ENCODE measurements around the gene ASIP. TPM values are rescaled to one million over a fixed set of nuclear protein-coding genes. Genes with fewer than 3 reads are reported as not detected.

The ASIP gene
- total and polyA plus RNA-seq, 2 of the 13 experiments (the other 11 are each of a cell fraction or from before 2014, with no cell fraction given) = not detected

DNA sequence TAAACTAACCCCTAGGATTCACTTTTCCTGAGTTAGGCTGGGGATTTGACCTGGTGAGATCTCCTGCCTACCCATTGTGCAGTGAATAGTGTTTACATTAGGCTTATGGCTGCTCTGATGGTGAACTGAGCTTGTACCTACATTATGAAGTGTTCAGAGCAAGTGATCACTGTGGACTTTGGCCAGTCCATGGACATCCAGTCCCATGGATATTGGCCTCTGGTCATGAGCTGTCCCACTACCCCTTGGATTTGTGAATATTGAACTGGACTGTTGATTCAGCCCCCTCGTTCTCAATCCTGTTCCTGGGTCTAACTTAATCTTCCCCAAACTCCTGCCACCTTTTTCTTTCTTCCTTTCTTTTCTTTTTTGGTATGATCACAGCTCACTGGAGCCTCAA is 13.8 kb downstream of the ASIP start (continued):
- TF ChIP-seq HOXA9 (CRISPR knock-in tag; IDR thresholded peaks at IDR 0.05; ENCODE audit: borderline replicate concordance) (no peak), HIVEP1 (CRISPR knock-in tag; IDR thresholded peaks at IDR 0.05) (no peak), ZNF33A (CRISPR knock-in tag; IDR thresholded peaks at IDR 0.05; ENCODE audit: borderline replicate concordance) (no peak), ZNF546 (CRISPR knock-in tag; conservative IDR thresholded peaks at IDR 0.05) (no peak), IKZF1 (IDR thresholded peaks at IDR 0.05) (no peak), SPEN (CRISPR knock-in tag; IDR thresholded peaks at IDR 0.05; ENCODE audit: low read depth) (no peak), ZNF614 (CRISPR knock-in tag; IDR thresholded peaks at IDR 0.05; ENCODE audit: borderline replicate concordance) (no peak; the same call in 1 of the 2 replicates), MAFK (conservative IDR thresholded peaks at IDR 0.05 in 1 of 2, IDR thresholded peaks at IDR 0.05 in 1 of 2; ENCODE audit: low read length in 2 of 2) (no peak; a peak in 1 of 4 replicates), NFE2L1 (CRISPR knock-in tag; IDR thresholded peaks at IDR 0.05; ENCODE audit: borderline replicate concordance) (no peak), ZNF773 (CRISPR knock-in tag; IDR thresholded peaks at IDR 0.05; ENCODE audit: borderline replicate concordance) (no peak), MIXL1 (CRISPR knock-in tag; IDR thresholded peaks at IDR 0.05) (0 out of 2 replicates have a peak, but pooled peaks have one; percentile 40), RXRB (CRISPR knock-in tag; IDR thresholded peaks at IDR 0.05; ENCODE audit: borderline replicate concordance) (peak; percentile 71), TEAD3 (CRISPR knock-in tag; optimal IDR thresholded peaks at IDR 0.05; ENCODE audit: borderline replicate concordance) (peak; percentile 69), POGZ (CRISPR knock-in tag; IDR thresholded peaks at IDR 0.05) (peak; percentile 70; the same call in 1 of the 2 replicates), ZNF83 (CRISPR knock-in tag; IDR thresholded peaks at IDR 0.05; ENCODE audit: borderline replicate concordance) (no peak), KLF15 (CRISPR knock-in tag; IDR thresholded peaks at IDR 0.05; ENCODE audit: borderline replicate concordance) (0 out of 2 replicates have a peak, but pooled peaks have one; percentile 47), MTA3 (CRISPR knock-in tag; IDR thresholded peaks at IDR 0.05) (no peak), CREB1 (IDR thresholded peaks at IDR 0.05) (no peak), CREB1 (CRISPR knock-in tag; IDR thresholded peaks at IDR 0.05) (no peak), ZNF207 (IDR thresholded peaks at IDR 0.05; ENCODE audit: borderline replicate concordance) (no peak), DR1 (CRISPR knock-in tag; IDR thresholded peaks at IDR 0.05) (no peak), SOX13 (IDR thresholded peaks at IDR 0.05) (0 out of 2 replicates have a peak, but pooled peaks have one; percentile 19), SOX13 (CRISPR knock-in tag; conservative IDR thresholded peaks at IDR 0.05 in 1 of 2, IDR thresholded peaks at IDR 0.05 in 1 of 2) (peak in 1 of 2 experiments; percentile 76; a peak in 2 of 4 replicates), PPARG (CRISPR knock-in tag; conservative IDR thresholded peaks at IDR 0.05) (peak; percentile 23; the same call in 1 of the 2 replicates), RXRA (CRISPR knock-in tag; IDR thresholded peaks at IDR 0.05) (no peak; the same call in 1 of the 2 replicates), MED8 (CRISPR knock-in tag; IDR thresholded peaks at IDR 0.05; ENCODE audit: insufficient replicate concordance) (no peak), ZNF792 (CRISPR knock-in tag; IDR thresholded peaks at IDR 0.05) (peak; percentile 67; the same call in 1 of the 2 replicates), ZNF672 (CRISPR knock-in tag; IDR thresholded peaks at IDR 0.05) (no peak), NFKBIZ (CRISPR knock-in tag; IDR thresholded peaks at IDR 0.05) (no peak), ZNF232 (CRISPR knock-in tag; IDR thresholded peaks at IDR 0.05; ENCODE audit: borderline replicate concordance) (no peak)
- TF ChIP-seq, protein P1, sequence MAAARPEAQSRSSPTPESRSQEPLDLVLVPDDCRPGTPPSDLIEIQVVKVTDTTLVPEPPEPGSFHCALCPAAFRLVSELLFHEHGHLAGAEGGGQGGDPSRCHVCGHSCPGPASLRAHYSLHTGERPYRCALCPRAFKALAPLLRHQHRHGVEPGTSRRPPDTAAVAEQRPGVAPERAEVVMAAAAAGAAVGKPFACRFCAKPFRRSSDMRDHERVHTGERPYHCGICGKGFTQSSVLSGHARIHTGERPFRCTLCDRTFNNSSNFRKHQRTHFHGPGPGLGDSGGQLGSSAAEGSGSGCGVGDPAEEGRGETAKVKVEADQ (CRISPR knock-in tag; IDR thresholded peaks at IDR 0.05; ENCODE audit: borderline replicate concordance) = no peak
- TF ChIP-seq, protein P2, sequence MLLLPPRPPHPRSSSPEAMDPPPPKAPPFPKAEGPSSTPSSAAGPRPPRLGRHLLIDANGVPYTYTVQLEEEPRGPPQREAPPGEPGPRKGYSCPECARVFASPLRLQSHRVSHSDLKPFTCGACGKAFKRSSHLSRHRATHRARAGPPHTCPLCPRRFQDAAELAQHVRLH (CRISPR knock-in tag; IDR thresholded peaks at IDR 0.05; ENCODE audit: borderline replicate concordance, low read depth) = no peak
- TF ChIP-seq, protein P3, sequence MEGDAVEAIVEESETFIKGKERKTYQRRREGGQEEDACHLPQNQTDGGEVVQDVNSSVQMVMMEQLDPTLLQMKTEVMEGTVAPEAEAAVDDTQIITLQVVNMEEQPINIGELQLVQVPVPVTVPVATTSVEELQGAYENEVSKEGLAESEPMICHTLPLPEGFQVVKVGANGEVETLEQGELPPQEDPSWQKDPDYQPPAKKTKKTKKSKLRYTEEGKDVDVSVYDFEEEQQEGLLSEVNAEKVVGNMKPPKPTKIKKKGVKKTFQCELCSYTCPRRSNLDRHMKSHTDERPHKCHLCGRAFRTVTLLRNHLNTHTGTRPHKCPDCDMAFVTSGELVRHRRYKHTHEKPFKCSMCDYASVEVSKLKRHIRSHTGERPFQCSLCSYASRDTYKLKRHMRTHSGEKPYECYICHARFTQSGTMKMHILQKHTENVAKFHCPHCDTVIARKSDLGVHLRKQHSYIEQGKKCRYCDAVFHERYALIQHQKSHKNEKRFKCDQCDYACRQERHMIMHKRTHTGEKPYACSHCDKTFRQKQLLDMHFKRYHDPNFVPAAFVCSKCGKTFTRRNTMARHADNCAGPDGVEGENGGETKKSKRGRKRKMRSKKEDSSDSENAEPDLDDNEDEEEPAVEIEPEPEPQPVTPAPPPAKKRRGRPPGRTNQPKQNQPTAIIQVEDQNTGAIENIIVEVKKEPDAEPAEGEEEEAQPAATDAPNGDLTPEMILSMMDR (CRISPR knock-in tag; IDR thresholded peaks at IDR 0.05) = peak; percentile 28

All from HepG2 (cell line).